ENCODE data around the gene GORASP2.
"Not testable (repeated sequence)": the region's sequence is repeated elsewhere in the genome, so short reads cannot be mapped to it uniquely, and the experiment has no call there.

GORASP2 gene

GRCh38 chr2:170928824-170929685 lies at the start of gene GORASP2:
Gene GORASP2, plus strand, starts transcription at chr2:170929253. Its CDS starts 88 bp downstream, at chr2:170929341.
- DNase-seq, result peak; percentile 96 to 98

- no peak for DNase-seq
These were observed 47.2 kb upstream of the GORASP2 start for GRCh38 chr2:170881840-170882239.

DNA sequence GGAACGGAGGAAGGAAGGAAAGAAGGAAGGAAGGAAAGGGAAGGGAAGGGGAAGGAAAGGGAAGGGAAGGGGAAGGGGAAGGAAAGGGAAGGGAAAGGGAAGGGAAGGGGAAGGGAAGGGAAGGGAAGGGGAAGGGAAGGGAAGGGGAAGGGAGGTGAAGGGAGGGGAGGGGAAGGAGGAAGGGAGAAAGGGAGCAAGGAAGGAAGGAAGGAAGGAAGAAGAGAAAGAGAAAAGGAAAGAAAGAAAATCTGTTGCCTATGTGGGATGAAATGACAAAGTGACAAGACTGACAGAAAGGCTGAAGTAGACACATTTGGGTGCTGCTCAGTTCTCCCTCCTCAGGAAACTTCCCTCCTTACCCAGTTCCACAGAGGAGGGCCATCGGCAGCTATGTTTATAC lies 46.3 kb upstream of the GORASP2 start:
- no peak for DNase-seq

- no peak for DNase-seq
These were observed 45.4 kb upstream of the GORASP2 start for GRCh38 chr2:170883683-170884082.

- no peak for DNase-seq
These were observed 43.8 kb upstream of the GORASP2 start for GRCh38 chr2:170885130-170885791.

- no peak for DNase-seq
These were observed 42.7 kb upstream of the GORASP2 start for GRCh38 chr2:170886386-170886785.

DNA sequence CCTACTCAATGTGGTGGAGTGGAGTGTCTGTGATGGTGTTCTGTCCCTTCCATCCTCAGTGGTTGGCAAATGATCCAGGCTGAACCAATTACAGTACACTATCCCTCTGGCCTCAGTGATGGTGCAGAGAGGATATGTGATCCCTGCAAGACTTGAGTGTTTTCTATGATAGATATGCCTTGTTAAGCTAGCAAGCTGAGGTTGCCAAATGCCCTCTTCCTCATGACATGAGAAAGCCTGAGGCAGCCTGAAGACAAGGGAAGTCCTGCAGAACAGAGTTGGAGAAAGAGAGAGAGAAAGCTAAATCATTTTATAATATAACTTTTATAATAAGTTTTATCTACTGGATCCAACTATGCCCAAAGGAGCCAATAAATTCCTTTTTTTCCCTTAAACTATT lies 41.6 kb upstream of the GORASP2 start:
- DNase-seq, result no peak

DNA sequence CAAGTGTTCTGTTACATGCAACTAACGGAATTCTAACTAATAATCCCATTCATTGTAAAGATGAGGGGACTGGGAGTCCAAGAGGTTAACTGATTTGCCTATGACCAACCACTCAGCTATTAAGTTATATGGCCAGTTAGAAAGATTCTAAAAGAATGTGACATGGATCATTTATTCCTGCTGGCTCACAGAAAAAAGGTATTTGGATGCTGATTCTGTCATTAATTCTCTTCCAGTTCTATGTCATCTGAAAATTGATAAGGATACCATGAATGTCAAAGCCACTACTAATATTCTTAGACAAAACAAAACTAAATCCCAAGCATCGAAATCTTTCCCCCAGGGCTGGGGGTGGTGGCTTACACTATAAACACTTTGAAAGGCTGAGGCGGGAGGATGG lies 41.2 kb upstream of the GORASP2 start:
- DNase-seq, result no peak

DNA sequence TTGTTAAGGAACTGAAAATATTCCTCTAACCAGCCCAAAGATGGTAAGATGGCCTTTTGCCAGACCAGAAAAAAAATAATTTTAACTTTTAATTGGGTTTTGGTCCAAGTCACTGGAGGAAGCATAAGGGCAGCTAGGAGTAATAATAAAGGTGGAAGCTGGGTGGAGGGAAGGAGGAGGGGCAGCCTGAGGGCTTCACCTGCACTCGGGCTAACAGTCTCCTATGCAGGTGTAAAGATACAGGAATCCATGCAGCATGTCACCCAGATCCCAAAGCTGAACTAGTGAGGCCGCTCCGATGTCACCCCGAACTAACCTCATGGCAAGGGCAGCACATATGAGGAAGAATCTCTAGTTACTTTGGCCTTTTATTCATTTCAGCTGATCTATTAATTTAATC lies 37.2 kb upstream of the GORASP2 start:
- no peak for DNase-seq

DNA sequence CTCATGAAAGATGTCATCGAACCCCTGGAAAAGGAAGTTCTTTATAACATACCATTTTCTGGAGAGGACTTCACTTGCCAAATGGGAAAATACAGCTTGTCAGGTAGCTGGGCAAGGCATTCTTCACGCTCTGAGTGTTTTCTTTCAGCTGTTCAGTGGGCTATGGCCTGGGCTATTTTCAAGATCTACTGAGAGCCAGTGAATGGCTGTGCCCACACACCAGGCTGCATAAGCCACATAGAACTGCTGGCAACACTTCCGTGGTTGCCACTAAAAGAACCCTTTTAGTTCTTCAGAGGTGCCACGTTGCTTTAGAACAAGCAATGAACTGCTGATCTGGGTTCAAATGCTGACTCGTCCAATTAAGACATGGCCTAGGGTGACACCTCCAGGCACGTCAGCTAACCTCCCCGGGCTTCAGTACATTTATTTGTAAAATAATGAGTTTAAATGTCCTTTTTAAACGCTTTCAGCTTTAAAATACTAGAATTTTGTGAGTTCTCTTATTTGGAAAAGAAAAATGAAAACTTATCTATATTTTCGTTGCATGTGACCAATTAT lies 36.6 kb upstream of the GORASP2 start:
- DNase-seq, result no peak

- DNase-seq, result no peak
These were observed 33.9 kb upstream of the GORASP2 start for GRCh38 chr2:170895023-170895757.

GRCh38 chr2:170896622-170897021 lies 32.4 kb upstream of the GORASP2 start:
- DNase-seq, result no peak

DNA sequence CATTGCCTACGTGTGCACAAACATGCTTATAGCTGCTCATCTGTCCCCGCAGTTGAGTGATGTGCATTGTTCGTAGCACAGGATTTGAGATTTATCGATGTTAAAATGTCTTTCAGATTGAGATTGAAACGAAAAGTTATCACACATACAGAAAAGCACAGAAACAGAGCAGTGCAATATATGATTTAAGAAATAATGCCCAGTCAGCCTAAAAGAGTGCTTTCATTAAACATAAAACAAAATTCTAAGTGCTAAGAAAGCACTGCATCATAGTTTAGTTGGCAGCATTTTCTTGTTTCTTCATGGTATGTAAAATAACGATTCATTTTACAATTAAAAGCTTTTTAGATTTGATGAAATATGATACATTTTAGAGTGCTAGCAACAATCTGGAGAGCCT lies 31.9 kb upstream of the GORASP2 start:
- DNase-seq, result no peak

- DNase-seq, result no peak
These were observed 23.2 kb upstream of the GORASP2 start for GRCh38 chr2:170905864-170906263.

GRCh38 chr2:170911314-170911889 lies 17.7 kb upstream of the GORASP2 start:
- no peak for DNase-seq

GRCh38 chr2:170914994-170915666 lies 13.9 kb upstream of the GORASP2 start:
- DNase-seq, result not testable (repeated sequence)

- no peak for DNase-seq
These were observed 11.7 kb upstream of the GORASP2 start for GRCh38 chr2:170917219-170917913.

DNA sequence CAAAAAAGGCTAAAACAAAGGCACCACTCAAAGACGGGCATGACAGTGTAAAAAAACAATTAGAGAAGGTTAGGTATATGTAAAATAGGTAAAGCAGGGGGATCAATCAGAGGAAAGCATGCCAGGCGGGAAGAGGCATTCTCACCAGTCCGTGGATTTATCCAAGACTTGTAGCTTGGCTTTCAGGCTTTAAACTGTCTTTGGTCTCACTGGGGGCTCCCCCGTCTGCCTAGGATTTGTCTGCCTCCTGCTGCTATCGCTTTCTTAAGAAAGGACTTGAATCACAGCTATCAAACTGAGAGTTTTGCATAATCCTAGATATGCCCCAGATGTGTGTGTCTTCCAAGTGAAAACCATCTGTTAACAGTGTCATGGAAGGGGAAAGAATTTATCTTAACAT lies 11.1 kb upstream of the GORASP2 start:
- DNase-seq, result no peak

- DNase-seq, result not testable (repeated sequence)
These were observed 7.2 kb upstream of the GORASP2 start for GRCh38 chr2:170921873-170922272.

DNA sequence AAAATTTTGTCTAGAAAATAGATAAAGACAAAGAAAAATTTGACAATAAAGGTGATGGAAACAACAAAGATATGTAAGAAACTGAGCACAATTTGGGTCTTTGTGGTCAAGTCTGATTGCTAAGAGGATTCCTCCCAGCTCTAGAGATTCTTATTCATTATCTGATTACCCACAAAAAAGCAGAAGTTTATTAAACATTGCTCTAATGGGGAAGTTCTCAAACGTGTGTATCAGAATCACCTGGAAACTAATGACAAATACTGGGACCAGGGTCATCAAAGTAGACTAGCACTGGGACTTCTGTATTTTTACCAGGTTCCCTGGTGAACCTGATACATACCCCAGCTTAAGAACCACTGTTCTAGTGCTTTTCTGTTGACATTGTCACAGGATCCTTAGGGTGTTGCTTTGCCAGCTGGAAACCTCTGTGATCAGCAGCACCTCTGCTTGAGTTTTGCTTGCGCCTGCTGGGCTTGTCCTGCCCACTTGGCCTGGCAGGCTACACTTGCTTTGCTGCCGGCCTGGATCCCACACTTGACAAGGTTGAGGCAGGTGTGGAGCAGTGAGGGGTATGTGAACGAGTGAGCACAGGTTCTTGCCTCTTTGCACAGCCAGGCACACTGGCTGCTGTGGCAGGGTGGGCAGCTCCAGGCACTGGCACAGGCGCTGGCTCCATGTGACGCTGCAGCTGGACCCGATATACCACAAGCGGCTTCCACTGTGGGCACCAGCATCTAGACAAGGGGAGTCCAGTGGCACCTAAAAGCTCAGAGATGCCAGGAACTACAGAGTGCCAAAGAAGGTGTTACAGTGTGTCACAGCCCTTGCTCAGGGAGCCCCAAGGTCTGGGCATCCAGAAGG lies 6.2 kb upstream of the GORASP2 start:
- DNase-seq, result no peak

GRCh38 chr2:170923799-170924198 lies 5.3 kb upstream of the GORASP2 start:
- DNase-seq, result no peak

Data from SW 1271 (cell line).